ENCODE measurements around the gene DDX59. TPM values are rescaled to one million over a fixed set of nuclear protein-coding genes. Genes with fewer than 3 reads are reported as not detected.

Gene DDX59
- total and polyA plus RNA-seq, 9 of the 15 experiments (the other 6 are each of a cell fraction or from before 2014, with no cell fraction given): 8.3 to 30.4 (median 19.8) TPM

GRCh38 chr1:200620273-200621131, 49.2 kb downstream of the DDX59 start, which contains the start of gene KIF14 (continued):
- TF ChIP-seq ZBTB11 (CRISPR knock-in tag; IDR thresholded peaks at IDR 0.05) (0 out of 6 replicates have a peak, but pooled peaks of 1 of the 3 experiments have one; percentile 58), ZBTB33 (CRISPR knock-in tag; IDR thresholded peaks at IDR 0.05) (0 out of 2 replicates have a peak, but pooled peaks have one; percentile 7), ZNF586 (CRISPR knock-in tag; conservative IDR thresholded peaks at IDR 0.05) (no peak), ATF6 (CRISPR knock-in tag; IDR thresholded peaks at IDR 0.05) (no peak), GTF3C2 (IDR thresholded peaks at IDR 0.05; ENCODE audit: borderline replicate concordance, extremely low read depth, insufficient read length) (no peak), PBX2 (CRISPR knock-in tag; IDR thresholded peaks at IDR 0.05; ENCODE audit: low read depth) (no peak), PBX2 (tag; conservative IDR thresholded peaks at IDR 0.05; ENCODE audit: low read depth) (no peak), ATF2 (CRISPR knock-in tag; IDR thresholded peaks at IDR 0.05) (no peak), RFX5 (IDR thresholded peaks at IDR 0.05; ENCODE audit: low read depth, low read length) (no peak)

Measured in K562 (cell line).